ENCODE results near the gene CCT6A.
"Not testable (repeated sequence)": the region's sequence is repeated elsewhere in the genome, so short reads cannot be mapped to it uniquely, and the experiment has no call there.

CCT6A gene

GRCh38 chr7:56051339-56052191 lies at the start of gene CCT6A, which contains the start of gene PSPH:
CCT6A (plus strand) TSS chr7:56051765; CDS start chr7:56051849, 84 bp downstream.
PSPH (minus strand) TSS chr7:56051444; CDS start chr7:56021212, 30,232 bp downstream.
- peak; percentile 93 to 94 for DNase-seq (ENCODE audit: extremely low read depth in 1 of 2, low read depth in 1 of 2)

- DNase-seq (ENCODE audit: extremely low read depth in 1 of 2, low read depth in 1 of 2), result no peak
These were observed 47.8 kb upstream of the CCT6A start for GRCh38 chr7:56003749-56004148.

GRCh38 chr7:56007167-56007652 lies 44.4 kb upstream of the CCT6A start:
- no peak for DNase-seq (ENCODE audit: extremely low read depth in 1 of 2, low read depth in 1 of 2)

- no peak for DNase-seq (ENCODE audit: extremely low read depth in 1 of 2, low read depth in 1 of 2)
These were observed 43.7 kb upstream of the CCT6A start for GRCh38 chr7:56007891-56008290.

- no peak for DNase-seq (ENCODE audit: extremely low read depth in 1 of 2, low read depth in 1 of 2)
These were observed 41.9 kb upstream of the CCT6A start for GRCh38 chr7:56009695-56010094.

GRCh38 chr7:56017015-56017414 lies 34.5 kb upstream of the CCT6A start:
- not testable (repeated sequence) for DNase-seq (ENCODE audit: extremely low read depth in 1 of 2, low read depth in 1 of 2)

- no peak for DNase-seq (ENCODE audit: extremely low read depth in 1 of 2, low read depth in 1 of 2)
These were observed 32.1 kb upstream of the CCT6A start for GRCh38 chr7:56019501-56019900.

GRCh38 chr7:56023500-56023899 lies 28.1 kb upstream of the CCT6A start:
- DNase-seq (ENCODE audit: extremely low read depth in 1 of 2, low read depth in 1 of 2), result no peak

GRCh38 chr7:56026538-56026937 lies 25.0 kb upstream of the CCT6A start:
- no peak for DNase-seq (ENCODE audit: extremely low read depth in 1 of 2, low read depth in 1 of 2)

GRCh38 chr7:56028942-56029630 lies 22.5 kb upstream of the CCT6A start:
- no peak for DNase-seq (ENCODE audit: extremely low read depth in 1 of 2, low read depth in 1 of 2)

GRCh38 chr7:56030340-56030739 lies 21.2 kb upstream of the CCT6A start:
- no peak for DNase-seq (ENCODE audit: extremely low read depth in 1 of 2, low read depth in 1 of 2)

GRCh38 chr7:56031556-56031955 lies 20.0 kb upstream of the CCT6A start:
- not testable (repeated sequence) for DNase-seq (ENCODE audit: extremely low read depth in 1 of 2, low read depth in 1 of 2)

- DNase-seq (ENCODE audit: extremely low read depth in 1 of 2, low read depth in 1 of 2), result not testable (repeated sequence)
These were observed 19.0 kb upstream of the CCT6A start for GRCh38 chr7:56032578-56032977.

- DNase-seq (ENCODE audit: extremely low read depth in 1 of 2, low read depth in 1 of 2), result peak; percentile 39 to 63
These were observed 17.7 kb upstream of the CCT6A start for GRCh38 chr7:56033671-56034432.

- DNase-seq (ENCODE audit: extremely low read depth in 1 of 2, low read depth in 1 of 2), result no peak
These were observed 10.8 kb upstream of the CCT6A start for GRCh38 chr7:56040730-56041129.

GRCh38 chr7:56045758-56046157 lies 5.8 kb upstream of the CCT6A start:
- not testable (repeated sequence) for DNase-seq (ENCODE audit: extremely low read depth in 1 of 2, low read depth in 1 of 2)

- DNase-seq (ENCODE audit: extremely low read depth in 1 of 2, low read depth in 1 of 2), result no peak
These were observed 4.7 kb upstream of the CCT6A start for GRCh38 chr7:56046721-56047445.

GRCh38 chr7:56047446-56048116 lies 4.0 kb upstream of the CCT6A start:
- DNase-seq (ENCODE audit: extremely low read depth in 1 of 2, low read depth in 1 of 2), result not testable (repeated sequence)

GRCh38 chr7:56048245-56048644 lies 3.3 kb upstream of the CCT6A start:
- no peak for DNase-seq (ENCODE audit: extremely low read depth in 1 of 2, low read depth in 1 of 2)

- not testable (repeated sequence) for DNase-seq (ENCODE audit: extremely low read depth in 1 of 2, low read depth in 1 of 2)
These were observed 2.8 kb upstream of the CCT6A start for GRCh38 chr7:56048763-56049162.

All from stimulated activated CD8-positive, alpha-beta memory T cell treated with anti-CD3 and anti-CD28 coated beads, Interleukin-7, amount 100 ng/mL, for 48 hours (primary cell).